Measurements from ENCODE around the gene CALML4. TPM values are rescaled to one million over a fixed set of nuclear protein-coding genes. Genes with fewer than 3 reads are reported as not detected.
"Not testable (repeated sequence)": the region's sequence is repeated elsewhere in the genome, so short reads cannot be mapped to it uniquely, and the experiment has no call there.

The CALML4 gene
- total RNA-seq, 4 donors from 2014 or later, result 2.6 to 9.3 (median 4.6) TPM

DNA sequence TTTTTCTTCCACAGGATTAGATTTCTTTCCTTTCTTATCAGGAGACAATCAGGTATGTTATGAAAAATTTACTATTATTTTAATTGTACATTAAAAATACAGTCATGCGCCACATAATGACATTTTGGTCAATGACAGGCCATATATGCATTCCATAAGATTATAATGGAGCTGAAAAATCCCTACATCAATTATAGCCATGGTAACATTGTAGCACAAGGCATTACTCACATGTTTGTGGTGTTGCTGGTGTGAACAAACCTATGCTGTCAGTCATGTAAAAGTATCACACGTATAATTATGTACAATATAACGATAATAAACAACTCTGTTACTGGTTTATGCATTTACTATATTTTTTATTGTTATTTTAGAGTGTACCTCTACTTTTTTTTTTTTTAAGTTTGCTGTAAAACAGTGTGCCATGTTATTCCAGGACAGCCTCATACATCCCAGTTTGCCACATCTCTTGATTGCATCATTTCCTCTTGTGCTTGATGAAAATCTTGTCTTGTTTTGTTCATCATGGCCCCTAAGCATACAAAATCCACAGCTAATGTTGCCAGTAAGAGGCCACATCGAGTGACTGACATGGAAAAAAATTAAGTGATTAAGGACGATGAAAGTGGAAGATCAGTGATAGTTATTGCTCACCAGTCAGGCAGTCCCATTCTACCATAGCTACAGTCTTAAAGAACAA lies 21.4 kb downstream of the CALML4 start:
- no peak for DNase-seq (ENCODE audit: low spot score in 2 of 2)
- WGBS, 2 donors, result 84 to 89% methylated on average over 5 of the region's 5 CpGs
- intact Hi-C loops (cut with DNase I; ENCODE audit: low total_unique reads), result no loop called here

DNA sequence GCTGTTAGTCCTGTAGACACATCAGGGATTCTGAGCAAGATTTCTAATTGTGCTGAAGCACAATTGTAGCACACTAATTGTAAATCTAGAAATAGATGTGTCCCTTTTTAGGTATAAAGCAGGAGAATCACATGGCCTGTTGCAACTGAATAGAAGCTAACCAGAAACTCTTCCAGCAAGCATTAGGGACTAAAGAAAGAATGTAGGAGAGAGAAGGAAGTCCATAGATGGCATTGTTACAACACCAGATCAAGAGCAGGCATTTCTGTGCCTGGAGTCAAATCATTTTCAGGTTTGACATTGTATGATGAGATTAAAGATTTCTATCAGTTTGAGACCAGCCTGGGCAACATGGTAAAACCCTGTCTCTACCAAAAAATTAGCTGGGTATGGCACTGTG lies 27.4 kb downstream of the CALML4 start:
- TF ChIP-seq POLR2A (IDR thresholded peaks at IDR 0.05), result no peak
- TF ChIP-seq, protein P1, sequence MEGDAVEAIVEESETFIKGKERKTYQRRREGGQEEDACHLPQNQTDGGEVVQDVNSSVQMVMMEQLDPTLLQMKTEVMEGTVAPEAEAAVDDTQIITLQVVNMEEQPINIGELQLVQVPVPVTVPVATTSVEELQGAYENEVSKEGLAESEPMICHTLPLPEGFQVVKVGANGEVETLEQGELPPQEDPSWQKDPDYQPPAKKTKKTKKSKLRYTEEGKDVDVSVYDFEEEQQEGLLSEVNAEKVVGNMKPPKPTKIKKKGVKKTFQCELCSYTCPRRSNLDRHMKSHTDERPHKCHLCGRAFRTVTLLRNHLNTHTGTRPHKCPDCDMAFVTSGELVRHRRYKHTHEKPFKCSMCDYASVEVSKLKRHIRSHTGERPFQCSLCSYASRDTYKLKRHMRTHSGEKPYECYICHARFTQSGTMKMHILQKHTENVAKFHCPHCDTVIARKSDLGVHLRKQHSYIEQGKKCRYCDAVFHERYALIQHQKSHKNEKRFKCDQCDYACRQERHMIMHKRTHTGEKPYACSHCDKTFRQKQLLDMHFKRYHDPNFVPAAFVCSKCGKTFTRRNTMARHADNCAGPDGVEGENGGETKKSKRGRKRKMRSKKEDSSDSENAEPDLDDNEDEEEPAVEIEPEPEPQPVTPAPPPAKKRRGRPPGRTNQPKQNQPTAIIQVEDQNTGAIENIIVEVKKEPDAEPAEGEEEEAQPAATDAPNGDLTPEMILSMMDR (IDR thresholded peaks at IDR 0.05), result no peak
- DNase-seq (ENCODE audit: low spot score in 2 of 2), result no peak
- intact Hi-C loops (cut with DNase I; ENCODE audit: low total_unique reads), result no loop called here
- no peak overlapping the region for H3K4me3 ChIP-seq (ENCODE audit: low read depth, poor library complexity, severe bottlenecking)

More for the DNA sequence above, 21.4 kb downstream of the CALML4 start:
- H3K4me3 ChIP-seq (ENCODE audit: low read depth, poor library complexity, severe bottlenecking), result no peak overlapping the region
- TF ChIP-seq, protein P1 (IDR thresholded peaks at IDR 0.05), result no peak
- no peak for TF ChIP-seq POLR2A (IDR thresholded peaks at IDR 0.05)

DNA sequence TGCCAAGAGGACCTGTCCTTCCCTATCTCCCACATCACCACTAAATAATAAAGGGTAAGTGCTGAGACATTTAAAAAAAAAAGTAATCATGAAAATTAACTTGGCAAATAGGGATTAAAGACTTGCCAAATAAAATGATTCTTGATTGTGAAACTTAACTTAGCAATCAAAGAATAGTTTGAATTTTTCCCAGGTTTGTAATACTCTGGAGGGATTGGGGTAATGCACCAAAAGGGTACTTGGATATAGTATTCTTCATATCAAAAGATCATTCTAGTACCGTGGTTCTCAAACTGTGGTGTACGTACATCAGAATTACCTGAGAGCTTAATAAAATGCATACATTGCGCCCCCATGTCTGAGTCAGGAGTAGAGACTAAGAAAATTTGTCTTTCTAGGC lies 28.5 kb downstream of the CALML4 start:
- TF ChIP-seq, protein P1 (IDR thresholded peaks at IDR 0.05), result no peak
- TF ChIP-seq POLR2A (IDR thresholded peaks at IDR 0.05), result no peak
- intact Hi-C loops (cut with DNase I; ENCODE audit: low total_unique reads), result no loop called here
- WGBS, 2 donors, result 82 to 91% methylated on average over 3 of the region's 3 CpGs
- H3K4me3 ChIP-seq (ENCODE audit: low read depth, poor library complexity, severe bottlenecking), result no peak overlapping the region
- DNase-seq (ENCODE audit: low spot score in 2 of 2), result no peak

DNA sequence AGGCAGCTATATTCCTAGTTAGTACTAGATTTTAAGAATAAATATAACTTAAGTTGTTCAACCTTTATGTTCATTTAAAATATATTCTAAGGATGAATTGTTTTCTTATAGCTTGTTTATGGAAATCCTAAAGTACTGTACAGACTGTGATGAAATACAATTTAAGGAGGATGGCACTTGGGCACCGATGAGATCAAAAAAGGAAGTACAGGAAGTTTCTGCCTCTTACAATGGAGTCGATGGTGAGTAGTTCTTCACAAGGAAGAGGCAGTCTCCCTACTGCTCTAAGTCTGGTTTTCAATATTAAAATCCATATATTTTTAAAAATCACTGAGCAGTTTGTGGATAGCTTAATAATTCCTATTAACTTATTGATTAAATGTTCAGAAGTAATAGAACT lies 29.6 kb downstream of the CALML4 start:
- no peak for DNase-seq (ENCODE audit: low spot score in 2 of 2)
- H3K4me3 ChIP-seq (ENCODE audit: low read depth, poor library complexity, severe bottlenecking), result no peak overlapping the region
- TF ChIP-seq, protein P1 (IDR thresholded peaks at IDR 0.05), result no peak
- no peak for TF ChIP-seq POLR2A (IDR thresholded peaks at IDR 0.05)
- intact Hi-C loops (cut with DNase I; ENCODE audit: low total_unique reads), result no loop called here
- 69 to 76% methylated on average over 2 of the region's 2 CpGs for WGBS, 2 donors

DNA sequence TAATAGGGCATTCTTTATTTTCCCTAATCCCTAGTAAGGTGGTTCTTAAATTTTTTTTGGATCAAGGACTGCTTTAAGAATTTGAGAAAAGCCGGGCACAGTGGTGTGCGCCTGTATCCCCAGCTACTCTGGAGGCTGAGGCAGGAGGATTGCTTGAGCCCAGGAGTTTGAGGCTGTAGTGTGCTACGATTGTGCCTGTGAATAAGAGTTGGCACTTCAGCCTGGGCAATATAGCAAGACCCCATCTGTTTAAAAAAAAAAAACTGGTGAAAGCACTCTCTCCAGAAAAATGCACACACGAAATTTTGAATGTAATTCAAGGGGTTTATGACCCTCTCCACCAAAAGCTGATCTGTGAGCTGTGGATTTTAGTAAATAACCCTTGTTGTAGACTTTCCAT lies 32.0 kb downstream of the CALML4 start:
- H3K4me3 ChIP-seq (ENCODE audit: low read depth, poor library complexity, severe bottlenecking), result no peak overlapping the region
- TF ChIP-seq POLR2A (IDR thresholded peaks at IDR 0.05), result no peak
- TF ChIP-seq, protein P1 (IDR thresholded peaks at IDR 0.05), result no peak
- intact Hi-C loops (cut with DNase I; ENCODE audit: low total_unique reads), result no loop called here
- 94 to 99% methylated on average over 4 of the region's 4 CpGs for WGBS, 2 donors
- no peak for DNase-seq (ENCODE audit: low spot score in 2 of 2)

DNA sequence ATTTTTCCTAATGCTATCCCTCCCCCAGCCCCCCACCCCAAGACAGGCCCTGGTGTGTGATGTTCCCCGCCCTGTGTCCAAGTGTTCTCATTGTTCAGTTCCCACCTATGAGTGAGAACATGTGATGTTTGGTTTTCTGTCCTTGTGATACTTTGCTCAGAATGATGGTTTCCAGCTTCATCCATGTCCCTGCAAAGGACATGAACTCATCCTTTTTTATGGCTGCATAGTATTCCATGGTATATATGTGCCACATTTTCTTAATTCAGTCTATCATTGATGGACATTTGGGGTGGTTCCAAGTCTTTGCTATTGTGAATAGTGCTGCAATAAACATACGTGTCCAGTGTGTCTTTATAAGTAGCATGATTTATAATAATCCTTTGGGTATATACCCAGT lies 33.1 kb downstream of the CALML4 start:
- intact Hi-C loops (cut with DNase I; ENCODE audit: low total_unique reads); DNase-seq (ENCODE audit: low spot score in 2 of 2); H3K4me3 ChIP-seq (ENCODE audit: low read depth, poor library complexity, severe bottlenecking): not testable (repeated sequence)
- WGBS, 2 donors, result 70 to 96% methylated on average over 2 of the region's 2 CpGs

Measured in lower leg skin (tissue), 4 donors.